ENCODE results near the gene MAD1L1. TPM values are rescaled to one million over a fixed set of nuclear protein-coding genes. Genes with fewer than 3 reads are reported as not detected.

MAD1L1 gene
- total and polyA plus RNA-seq, 4 donors, result 12.8 to 20.7 (median 16.5) TPM

DNA sequence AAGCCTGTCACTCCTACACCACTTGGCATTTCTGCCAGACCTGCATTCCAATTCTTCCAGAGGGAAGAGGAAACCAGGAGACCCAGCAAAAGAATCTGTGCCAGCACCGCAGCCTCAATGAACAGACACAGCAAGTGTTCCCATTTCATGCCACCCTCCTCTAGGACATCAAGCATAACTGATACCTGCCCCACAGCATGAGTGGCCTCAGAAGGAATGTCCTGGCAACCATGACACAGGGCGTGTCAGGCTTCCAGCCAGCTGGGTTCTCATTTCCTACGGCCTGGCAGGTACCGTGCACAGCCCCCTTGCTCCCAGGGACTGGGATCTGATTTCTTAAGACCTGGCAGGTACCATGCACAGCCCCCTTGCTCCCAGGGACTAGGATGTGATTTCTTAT is 7.8 kb downstream of the MAD1L1 start:
- no peak for DNase-seq (ENCODE audit: low spot score)
- no peak overlapping the region for H3K9ac ChIP-seq (ENCODE audit: low read depth in 1 of 2, low read length in 2 of 2)
- H3K27me3 ChIP-seq (ENCODE audit: control insufficient read depth in 4 of 4, insufficient read depth in 4 of 4, low read length in 3 of 4), result no peaks in the 10 kb centered on the region
- 92% methylated on average over 4 of the region's 4 CpGs for WGBS
- peaks cover 2 to 43% (median 9%) of the 10 kb centered on the region in 4 donors for H3K36me3 ChIP-seq (ENCODE audit: control insufficient read depth in 4 of 4, insufficient read depth in 3 of 4, low read depth in 1 of 4, low read length in 3 of 4)
- no peaks in the 10 kb centered on the region for H3K9me3 ChIP-seq (ENCODE audit: control insufficient read depth in 4 of 4, low read length in 3 of 4)
- H3K4me3 ChIP-seq (ENCODE audit: low read depth in 1 of 3, low read length in 3 of 3), result no peak overlapping the region
- H3K27ac ChIP-seq (ENCODE audit: low read depth in 1 of 2, low read length in 2 of 2), result no peak overlapping the region
- no peaks in the 10 kb centered on the region for H3K4me1 ChIP-seq (ENCODE audit: control insufficient read depth in 4 of 4, insufficient read depth in 4 of 4, low read length in 3 of 4)
- TF ChIP-seq FOXA2 (IDR thresholded peaks at IDR 0.05), result no peak
- TF ChIP-seq GABPA (IDR thresholded peaks at IDR 0.05 in 1 of 2, conservative IDR thresholded peaks at IDR 0.05 in 1 of 2), result no peak
- TF ChIP-seq TAF1 (conservative IDR thresholded peaks at IDR 0.05), result no peak
- TF ChIP-seq FOXA1 (IDR thresholded peaks at IDR 0.05), result no peak
- no peak for TF ChIP-seq NR2F2 (IDR thresholded peaks at IDR 0.05)
- TF ChIP-seq, protein P1, sequence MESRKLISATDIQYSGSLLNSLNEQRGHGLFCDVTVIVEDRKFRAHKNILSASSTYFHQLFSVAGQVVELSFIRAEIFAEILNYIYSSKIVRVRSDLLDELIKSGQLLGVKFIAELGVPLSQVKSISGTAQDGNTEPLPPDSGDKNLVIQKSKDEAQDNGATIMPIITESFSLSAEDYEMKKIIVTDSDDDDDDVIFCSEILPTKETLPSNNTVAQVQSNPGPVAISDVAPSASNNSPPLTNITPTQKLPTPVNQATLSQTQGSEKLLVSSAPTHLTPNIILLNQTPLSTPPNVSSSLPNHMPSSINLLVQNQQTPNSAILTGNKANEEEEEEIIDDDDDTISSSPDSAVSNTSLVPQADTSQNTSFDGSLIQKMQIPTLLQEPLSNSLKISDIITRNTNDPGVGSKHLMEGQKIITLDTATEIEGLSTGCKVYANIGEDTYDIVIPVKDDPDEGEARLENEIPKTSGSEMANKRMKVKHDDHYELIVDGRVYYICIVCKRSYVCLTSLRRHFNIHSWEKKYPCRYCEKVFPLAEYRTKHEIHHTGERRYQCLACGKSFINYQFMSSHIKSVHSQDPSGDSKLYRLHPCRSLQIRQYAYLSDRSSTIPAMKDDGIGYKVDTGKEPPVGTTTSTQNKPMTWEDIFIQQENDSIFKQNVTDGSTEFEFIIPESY (IDR thresholded peaks at IDR 0.05), result no peak
- TF ChIP-seq YY1 (IDR thresholded peaks at IDR 0.05), result no peak
- no peak for TF ChIP-seq HNF4G (IDR thresholded peaks at IDR 0.05)
- no peak for TF ChIP-seq RAD21 (IDR thresholded peaks at IDR 0.05)
- TF ChIP-seq, protein P2, sequence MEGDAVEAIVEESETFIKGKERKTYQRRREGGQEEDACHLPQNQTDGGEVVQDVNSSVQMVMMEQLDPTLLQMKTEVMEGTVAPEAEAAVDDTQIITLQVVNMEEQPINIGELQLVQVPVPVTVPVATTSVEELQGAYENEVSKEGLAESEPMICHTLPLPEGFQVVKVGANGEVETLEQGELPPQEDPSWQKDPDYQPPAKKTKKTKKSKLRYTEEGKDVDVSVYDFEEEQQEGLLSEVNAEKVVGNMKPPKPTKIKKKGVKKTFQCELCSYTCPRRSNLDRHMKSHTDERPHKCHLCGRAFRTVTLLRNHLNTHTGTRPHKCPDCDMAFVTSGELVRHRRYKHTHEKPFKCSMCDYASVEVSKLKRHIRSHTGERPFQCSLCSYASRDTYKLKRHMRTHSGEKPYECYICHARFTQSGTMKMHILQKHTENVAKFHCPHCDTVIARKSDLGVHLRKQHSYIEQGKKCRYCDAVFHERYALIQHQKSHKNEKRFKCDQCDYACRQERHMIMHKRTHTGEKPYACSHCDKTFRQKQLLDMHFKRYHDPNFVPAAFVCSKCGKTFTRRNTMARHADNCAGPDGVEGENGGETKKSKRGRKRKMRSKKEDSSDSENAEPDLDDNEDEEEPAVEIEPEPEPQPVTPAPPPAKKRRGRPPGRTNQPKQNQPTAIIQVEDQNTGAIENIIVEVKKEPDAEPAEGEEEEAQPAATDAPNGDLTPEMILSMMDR (IDR thresholded peaks at IDR 0.05; ENCODE audit: low read depth, low read length, missing input control), result no peak

DNA sequence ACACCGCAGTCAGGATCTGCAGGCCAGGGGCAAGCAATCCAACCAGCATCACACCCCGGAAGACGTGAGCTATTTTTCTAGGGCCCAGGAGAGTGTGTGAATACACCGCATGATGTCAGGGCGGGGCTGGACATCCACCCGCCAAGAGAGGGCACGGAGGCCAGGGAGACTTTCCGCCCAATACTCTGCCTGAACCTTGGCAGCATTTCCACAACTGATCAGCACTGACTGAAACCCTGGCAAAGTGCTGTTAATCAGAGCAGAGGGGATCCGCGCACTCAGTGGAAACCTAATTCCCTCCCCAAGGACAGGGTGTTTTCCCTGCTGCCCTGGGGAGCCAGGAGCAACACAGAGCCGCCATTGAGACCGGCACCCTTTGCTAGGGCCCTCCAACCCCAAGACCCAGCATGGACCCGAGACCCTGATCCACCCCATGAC is 8.2 kb downstream of the MAD1L1 start:
- Histone ChIP-seq H3K4me1 (ENCODE audit: control insufficient read depth in 4 of 4, insufficient read depth in 4 of 4, low read length in 3 of 4) (no peaks in the 10 kb centered on the region), H3K27ac (ENCODE audit: low read depth in 1 of 2, low read length in 2 of 2) (no peak overlapping the region), H3K27me3 (ENCODE audit: control insufficient read depth in 4 of 4, insufficient read depth in 4 of 4, low read length in 3 of 4) (no peaks in the 10 kb centered on the region), H3K36me3 (ENCODE audit: control insufficient read depth in 4 of 4, insufficient read depth in 3 of 4, low read depth in 1 of 4, low read length in 3 of 4) (peaks cover 2 to 41% (median 9%) of the 10 kb centered on the region in 4 donors), H3K4me3 (ENCODE audit: low read depth in 1 of 3, low read length in 3 of 3) (no peak overlapping the region), H3K9me3 (ENCODE audit: control insufficient read depth in 4 of 4, low read length in 3 of 4) (no peaks in the 10 kb centered on the region), H3K9ac (ENCODE audit: low read depth in 1 of 2, low read length in 2 of 2) (no peak overlapping the region)
- no peak for DNase-seq (ENCODE audit: low spot score)
- TF ChIP-seq, protein P2 (IDR thresholded peaks at IDR 0.05; ENCODE audit: low read depth, low read length, missing input control), result no peak
- TF ChIP-seq, protein P3, sequence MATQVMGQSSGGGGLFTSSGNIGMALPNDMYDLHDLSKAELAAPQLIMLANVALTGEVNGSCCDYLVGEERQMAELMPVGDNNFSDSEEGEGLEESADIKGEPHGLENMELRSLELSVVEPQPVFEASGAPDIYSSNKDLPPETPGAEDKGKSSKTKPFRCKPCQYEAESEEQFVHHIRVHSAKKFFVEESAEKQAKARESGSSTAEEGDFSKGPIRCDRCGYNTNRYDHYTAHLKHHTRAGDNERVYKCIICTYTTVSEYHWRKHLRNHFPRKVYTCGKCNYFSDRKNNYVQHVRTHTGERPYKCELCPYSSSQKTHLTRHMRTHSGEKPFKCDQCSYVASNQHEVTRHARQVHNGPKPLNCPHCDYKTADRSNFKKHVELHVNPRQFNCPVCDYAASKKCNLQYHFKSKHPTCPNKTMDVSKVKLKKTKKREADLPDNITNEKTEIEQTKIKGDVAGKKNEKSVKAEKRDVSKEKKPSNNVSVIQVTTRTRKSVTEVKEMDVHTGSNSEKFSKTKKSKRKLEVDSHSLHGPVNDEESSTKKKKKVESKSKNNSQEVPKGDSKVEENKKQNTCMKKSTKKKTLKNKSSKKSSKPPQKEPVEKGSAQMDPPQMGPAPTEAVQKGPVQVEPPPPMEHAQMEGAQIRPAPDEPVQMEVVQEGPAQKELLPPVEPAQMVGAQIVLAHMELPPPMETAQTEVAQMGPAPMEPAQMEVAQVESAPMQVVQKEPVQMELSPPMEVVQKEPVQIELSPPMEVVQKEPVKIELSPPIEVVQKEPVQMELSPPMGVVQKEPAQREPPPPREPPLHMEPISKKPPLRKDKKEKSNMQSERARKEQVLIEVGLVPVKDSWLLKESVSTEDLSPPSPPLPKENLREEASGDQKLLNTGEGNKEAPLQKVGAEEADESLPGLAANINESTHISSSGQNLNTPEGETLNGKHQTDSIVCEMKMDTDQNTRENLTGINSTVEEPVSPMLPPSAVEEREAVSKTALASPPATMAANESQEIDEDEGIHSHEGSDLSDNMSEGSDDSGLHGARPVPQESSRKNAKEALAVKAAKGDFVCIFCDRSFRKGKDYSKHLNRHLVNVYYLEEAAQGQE (IDR thresholded peaks at IDR 0.05), result no peak
- no peak for TF ChIP-seq JUND (IDR thresholded peaks at IDR 0.05)
- 97% methylated on average over 13 of the region's 13 CpGs for WGBS
